Choroid plexus epithelial cell (primary cell): ENCODE measurements around the gene ZNF446.

Experiments used
- DNase-seq: peaks from one replicate; pipeline ENCODE4 v3.0.0-alpha.2; 2010; ENCODE audit warnings: low read depth
- H3K4me3 ChIP-seq: 2 replicates; pipeline ENCODE4 v1.5.1; 2011; ENCODE audit warnings: low read depth, mild to moderate bottlenecking, control low read depth, low read length, moderate library complexity
- TF ChIP-seq, protein P1 (sequence below): conservative IDR thresholded peaks from 2 replicates; pipeline ENCODE4 v1.5.1; 2011; ENCODE audit warnings: low read depth, mild to moderate bottlenecking, control low read depth, inconsistent platforms, low read length, moderate library complexity

ZNF446 gene

GRCh38 chr19:58520257-58520599 is 44.1 kb downstream of the ZNF446 start:
- H3K4me3 ChIP-seq = peak overlapping the region; percentile 93
- no peak for DNase-seq
- TF ChIP-seq, protein P1, sequence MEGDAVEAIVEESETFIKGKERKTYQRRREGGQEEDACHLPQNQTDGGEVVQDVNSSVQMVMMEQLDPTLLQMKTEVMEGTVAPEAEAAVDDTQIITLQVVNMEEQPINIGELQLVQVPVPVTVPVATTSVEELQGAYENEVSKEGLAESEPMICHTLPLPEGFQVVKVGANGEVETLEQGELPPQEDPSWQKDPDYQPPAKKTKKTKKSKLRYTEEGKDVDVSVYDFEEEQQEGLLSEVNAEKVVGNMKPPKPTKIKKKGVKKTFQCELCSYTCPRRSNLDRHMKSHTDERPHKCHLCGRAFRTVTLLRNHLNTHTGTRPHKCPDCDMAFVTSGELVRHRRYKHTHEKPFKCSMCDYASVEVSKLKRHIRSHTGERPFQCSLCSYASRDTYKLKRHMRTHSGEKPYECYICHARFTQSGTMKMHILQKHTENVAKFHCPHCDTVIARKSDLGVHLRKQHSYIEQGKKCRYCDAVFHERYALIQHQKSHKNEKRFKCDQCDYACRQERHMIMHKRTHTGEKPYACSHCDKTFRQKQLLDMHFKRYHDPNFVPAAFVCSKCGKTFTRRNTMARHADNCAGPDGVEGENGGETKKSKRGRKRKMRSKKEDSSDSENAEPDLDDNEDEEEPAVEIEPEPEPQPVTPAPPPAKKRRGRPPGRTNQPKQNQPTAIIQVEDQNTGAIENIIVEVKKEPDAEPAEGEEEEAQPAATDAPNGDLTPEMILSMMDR = no peak

DNA sequence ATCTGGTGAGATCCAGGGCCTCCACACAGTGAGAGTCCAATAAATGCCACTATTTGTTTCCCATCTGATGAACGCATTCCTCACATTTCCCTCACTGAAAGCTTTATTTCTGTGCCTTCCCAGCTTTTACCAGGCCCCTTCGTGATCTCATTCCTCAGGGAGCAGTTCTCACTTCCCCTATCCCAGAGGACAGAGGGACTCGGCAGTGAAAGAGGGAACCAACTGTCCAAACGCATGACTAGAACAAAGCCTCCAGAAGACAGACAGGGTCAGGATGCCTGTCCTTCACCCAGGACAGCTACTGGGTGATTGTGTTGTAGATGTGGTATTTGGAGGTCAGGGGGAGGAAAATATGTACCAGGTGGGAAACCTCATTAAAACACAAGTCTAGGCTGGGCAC is 45.5 kb downstream of the ZNF446 start:
- DNase-seq = no peak
- no peak overlapping the region for H3K4me3 ChIP-seq
- TF ChIP-seq, protein P1 = no peak

- H3K4me3 ChIP-seq = no peak overlapping the region
- no peak for DNase-seq
- TF ChIP-seq, protein P1 = no peak
Observed at GRCh38 chr19:58522709-58523108, 46.6 kb downstream of the ZNF446 start.

GRCh38 chr19:58529405-58529804 is 53.3 kb downstream of the ZNF446 start:
- no peak for DNase-seq
- TF ChIP-seq, protein P1 = no peak
- H3K4me3 ChIP-seq = no peak overlapping the region
